Measurements from ENCODE around the gene UMAD1. TPM values are rescaled to one million over a fixed set of nuclear protein-coding genes. Genes with fewer than 3 reads are reported as not detected.
A peak's percentile ranks its signal among the peaks of the same experiment; 100 is the strongest.

UMAD1 gene
- total RNA-seq, 2 donors from 2014 or later, result 19.5 to 31.4 TPM

- Histone ChIP-seq H3K27me3 (replicated peaks; ENCODE audit: insufficient read depth) (no peaks in the 10 kb centered on the region), H3K36me3 (no peaks in the 10 kb centered on the region), H3K27ac (no peak overlapping the region), H3K4me1 (replicated peaks) (no peaks in the 10 kb centered on the region), H3K4me3 (no peak overlapping the region), H3K9me3 (no peaks in the 10 kb centered on the region)
- DNase-seq (ENCODE audit: low spot score), result no peak
- intact Hi-C loops (cut with DNase I), result no loop called here
- WGBS, result 74% methylated on average over 4 of the region's 4 CpGs
- TF ChIP-seq POLR2AphosphoS5 (IDR thresholded peaks at IDR 0.05), result no peak
Observed at GRCh38 chr7:7909376-7909775, 268.8 kb downstream of the UMAD1 start.

GRCh38 chr7:7911369-7912123, 271.0 kb downstream of the UMAD1 start:
- DNase-seq (ENCODE audit: low spot score), result no peak
- Histone ChIP-seq H3K4me1 (replicated peaks) (no peaks in the 10 kb centered on the region), H3K9me3 (no peaks in the 10 kb centered on the region), H3K4me3 (no peak overlapping the region), H3K36me3 (no peaks in the 10 kb centered on the region), H3K27ac (no peak overlapping the region), H3K27me3 (replicated peaks; ENCODE audit: insufficient read depth) (no peaks in the 10 kb centered on the region)
- intact Hi-C loops (cut with DNase I), result no loop called here
- WGBS, result 64% methylated on average over 4 of the region's 4 CpGs
- TF ChIP-seq POLR2AphosphoS5 (IDR thresholded peaks at IDR 0.05), result no peak
- no peak for TF ChIP-seq POLR2A (IDR thresholded peaks at IDR 0.05)
- TF ChIP-seq CTCF (IDR thresholded peaks at IDR 0.05), result no peak

GRCh38 chr7:7912937-7913336, 272.4 kb downstream of the UMAD1 start:
- Histone ChIP-seq H3K36me3 (no peaks in the 10 kb centered on the region), H3K27me3 (replicated peaks; ENCODE audit: insufficient read depth) (no peaks in the 10 kb centered on the region), H3K27ac (peak overlapping the region in 1 of 2 donors; percentile 21), H3K9me3 (no peaks in the 10 kb centered on the region), H3K4me3 (no peak overlapping the region), H3K4me1 (replicated peaks) (no peaks in the 10 kb centered on the region)
- intact Hi-C loops (cut with DNase I), result no loop called here
- no peak for TF ChIP-seq POLR2A (IDR thresholded peaks at IDR 0.05)
- 76% methylated on average over 3 of the region's 3 CpGs for WGBS
- DNase-seq (ENCODE audit: low spot score), result no peak

GRCh38 chr7:7913504-7913903, 273.0 kb downstream of the UMAD1 start:
- TF ChIP-seq POLR2AphosphoS5 (IDR thresholded peaks at IDR 0.05), result peak; percentile 38
- TF ChIP-seq POLR2A (IDR thresholded peaks at IDR 0.05), result no peak
- Histone ChIP-seq H3K9me3 (no peaks in the 10 kb centered on the region), H3K4me3 (no peak overlapping the region), H3K27me3 (replicated peaks; ENCODE audit: insufficient read depth) (no peaks in the 10 kb centered on the region), H3K27ac (peak overlapping the region in 1 of 2 donors; percentile 21), H3K4me1 (replicated peaks) (no peaks in the 10 kb centered on the region), H3K36me3 (no peaks in the 10 kb centered on the region)
- intact Hi-C loops (cut with DNase I), result no loop called here
- 27% methylated on average over 3 of the region's 3 CpGs for WGBS
- DNase-seq (ENCODE audit: low spot score), result no peak

GRCh38 chr7:7914547-7914946, 274.0 kb downstream of the UMAD1 start:
- no peaks in the 10 kb centered on the region for H3K4me1 ChIP-seq (replicated peaks)
- no peaks in the 10 kb centered on the region for H3K36me3 ChIP-seq
- TF ChIP-seq POLR2AphosphoS5 (IDR thresholded peaks at IDR 0.05) (no peak), POLR2A (IDR thresholded peaks at IDR 0.05) (no peak), CTCF (IDR thresholded peaks at IDR 0.05) (no peak)
- no peaks in the 10 kb centered on the region for H3K9me3 ChIP-seq
- intact Hi-C loops (cut with DNase I), result no loop called here
- DNase-seq (ENCODE audit: low spot score), result no peak
- H3K27ac ChIP-seq, result no peak overlapping the region
- H3K27me3 ChIP-seq (replicated peaks; ENCODE audit: insufficient read depth), result no peaks in the 10 kb centered on the region
- WGBS, result 49% methylated on average over 2 of the region's 2 CpGs
- H3K4me3 ChIP-seq, result no peak overlapping the region

GRCh38 chr7:7916064-7916463, 275.5 kb downstream of the UMAD1 start:
- Histone ChIP-seq H3K27ac (no peak overlapping the region), H3K36me3 (no peaks in the 10 kb centered on the region), H3K9me3 (no peaks in the 10 kb centered on the region), H3K27me3 (replicated peaks; ENCODE audit: insufficient read depth) (no peaks in the 10 kb centered on the region), H3K4me3 (no peak overlapping the region), H3K4me1 (replicated peaks) (no peaks in the 10 kb centered on the region)
- WGBS, result 93% methylated on average over 1 of the region's 1 CpG
- intact Hi-C loops (cut with DNase I), result no loop called here
- DNase-seq (ENCODE audit: low spot score), result no peak
- TF ChIP-seq POLR2A (IDR thresholded peaks at IDR 0.05) (no peak), CTCF (IDR thresholded peaks at IDR 0.05) (no peak), POLR2AphosphoS5 (IDR thresholded peaks at IDR 0.05) (no peak)
